Measurements from ENCODE around the gene RRAS2. TPM values are rescaled to one million over a fixed set of nuclear protein-coding genes. Genes with fewer than 3 reads are reported as not detected.
"Not testable (repeated sequence)": the region's sequence is repeated elsewhere in the genome, so short reads cannot be mapped to it uniquely, and the experiment has no call there.

The RRAS2 gene
- total RNA-seq, 1 donor from 2014 or later, result 36.6 TPM

GRCh38 chr11:14345668-14346067 is 13.3 kb downstream of the RRAS2 start:
- peaks cover 40% of the 10 kb centered on the region for H3K4me1 Mint-ChIP-seq
- no peak overlapping the region for H3K4me3 Mint-ChIP-seq

GRCh38 chr11:14345016-14345415 is 14.0 kb downstream of the RRAS2 start:
- Mint-ChIP-seq H3K36me3 (ENCODE audit: low read depth) (peaks cover 32% of the 10 kb centered on the region), H3K4me1 (peaks cover 36% of the 10 kb centered on the region)

More at GRCh38 chr11:14345668-14346067, 13.3 kb downstream of the RRAS2 start:
- no peak for DNase-seq (ENCODE audit: low read depth, low spot score)
- peaks cover 16% of the 10 kb centered on the region for H3K9me3 Mint-ChIP-seq
- H3K27me3 Mint-ChIP-seq (ENCODE audit: low read depth), result no peaks in the 10 kb centered on the region
- peaks cover 32% of the 10 kb centered on the region for H3K36me3 Mint-ChIP-seq (ENCODE audit: low read depth)
- no peak overlapping the region for H3K27ac Mint-ChIP-seq (ENCODE audit: unreplicated experiment)
- TF ChIP-seq CTCF (conservative IDR thresholded peaks at IDR 0.05), result no peak

GRCh38 chr11:14342906-14343305 is 16.1 kb downstream of the RRAS2 start:
- TF ChIP-seq CTCF (conservative IDR thresholded peaks at IDR 0.05), result no peak
- Mint-ChIP-seq H3K4me1 (peaks cover 23% of the 10 kb centered on the region), H3K36me3 (ENCODE audit: low read depth) (peaks cover 18% of the 10 kb centered on the region), H3K4me3 (no peak overlapping the region), H3K27ac (ENCODE audit: unreplicated experiment) (no peak overlapping the region), H3K27me3 (ENCODE audit: low read depth) (no peaks in the 10 kb centered on the region), H3K9me3 (peaks cover 16% of the 10 kb centered on the region)
- DNase-seq (ENCODE audit: low read depth, low spot score), result no peak

More at GRCh38 chr11:14345016-14345415, 14.0 kb downstream of the RRAS2 start:
- H3K4me3 Mint-ChIP-seq; DNase-seq (ENCODE audit: low read depth, low spot score); H3K27ac Mint-ChIP-seq (ENCODE audit: unreplicated experiment); H3K27me3 Mint-ChIP-seq (ENCODE audit: low read depth): not testable (repeated sequence)
- peaks cover 16% of the 10 kb centered on the region for H3K9me3 Mint-ChIP-seq

GRCh38 chr11:14341968-14342367 is 17.0 kb downstream of the RRAS2 start:
- peaks cover 21% of the 10 kb centered on the region for H3K36me3 Mint-ChIP-seq (ENCODE audit: low read depth)
- no peak for TF ChIP-seq CTCF (conservative IDR thresholded peaks at IDR 0.05)
- H3K9me3 Mint-ChIP-seq, result peaks cover 18% of the 10 kb centered on the region
- H3K4me3 Mint-ChIP-seq, result no peak overlapping the region
- H3K27me3 Mint-ChIP-seq (ENCODE audit: low read depth), result no peaks in the 10 kb centered on the region
- DNase-seq (ENCODE audit: low read depth, low spot score), result no peak
- peaks cover 25% of the 10 kb centered on the region for H3K4me1 Mint-ChIP-seq
- no peak overlapping the region for H3K27ac Mint-ChIP-seq (ENCODE audit: unreplicated experiment)

- H3K36me3 Mint-ChIP-seq (ENCODE audit: low read depth), result peaks cover 25% of the 10 kb centered on the region
- H3K4me3 Mint-ChIP-seq, result no peak overlapping the region
- H3K27me3 Mint-ChIP-seq (ENCODE audit: low read depth), result no peaks in the 10 kb centered on the region
- TF ChIP-seq CTCF (conservative IDR thresholded peaks at IDR 0.05), result no peak
- H3K27ac Mint-ChIP-seq (ENCODE audit: unreplicated experiment), result no peak overlapping the region
- no peak for DNase-seq (ENCODE audit: low read depth, low spot score)
- peaks cover 19% of the 10 kb centered on the region for H3K9me3 Mint-ChIP-seq
- H3K4me1 Mint-ChIP-seq, result peaks cover 25% of the 10 kb centered on the region
These were observed 18.3 kb downstream of the RRAS2 start for GRCh38 chr11:14340721-14341120.

GRCh38 chr11:14339356-14339755 is 19.6 kb downstream of the RRAS2 start:
- Mint-ChIP-seq H3K27me3 (ENCODE audit: low read depth) (no peaks in the 10 kb centered on the region), H3K4me3 (no peak overlapping the region), H3K4me1 (peaks cover 29% of the 10 kb centered on the region), H3K9me3 (peaks cover 15% of the 10 kb centered on the region), H3K36me3 (ENCODE audit: low read depth) (peaks cover 18% of the 10 kb centered on the region), H3K27ac (ENCODE audit: unreplicated experiment) (no peak overlapping the region)
- TF ChIP-seq CTCF (conservative IDR thresholded peaks at IDR 0.05), result no peak
- no peak for DNase-seq (ENCODE audit: low read depth, low spot score)

Measured in neural crest cell (in vitro differentiated cells).